Raji (cell line): Measurements from ENCODE around the gene ROBO1.

ENCODE experiments used
- POLR2A ChIP-seq: IDR thresholded peaks from 2 replicates; pipeline ENCODE4 v1.6.1; 2011; ENCODE audit warnings: low read depth, low read length, control low read depth; ENCODE audit not compliant: insufficient read depth

Gene ROBO1

GRCh38 chr3:78870484-78870883 lies 897.3 kb downstream of the ROBO1 start:
- TF ChIP-seq POLR2A, result no peak

DNA sequence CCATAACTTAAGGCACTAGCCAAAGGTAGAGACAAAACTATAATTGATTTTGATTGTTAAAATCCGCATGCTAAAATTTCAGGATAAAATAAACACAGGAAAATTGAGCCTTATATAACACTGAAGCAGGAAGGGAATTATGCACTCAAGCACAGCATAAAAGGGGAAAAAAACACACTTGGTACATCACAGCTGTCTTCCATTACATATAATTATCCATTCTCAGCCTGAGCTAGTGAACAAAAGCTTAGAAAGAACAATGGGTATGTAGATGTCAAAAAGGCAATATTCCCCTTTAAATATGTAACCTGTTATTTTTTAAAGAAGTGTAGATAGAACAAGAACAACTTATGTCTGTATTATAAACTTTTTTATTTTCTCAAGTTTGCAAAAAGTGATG lies 899.2 kb downstream of the ROBO1 start:
- TF ChIP-seq POLR2A, result no peak

GRCh38 chr3:78867409-78868372 lies 900.1 kb downstream of the ROBO1 start:
- no peak for TF ChIP-seq POLR2A

- TF ChIP-seq POLR2A, result no peak
These were observed 904.2 kb downstream of the ROBO1 start for GRCh38 chr3:78863306-78864203.

DNA sequence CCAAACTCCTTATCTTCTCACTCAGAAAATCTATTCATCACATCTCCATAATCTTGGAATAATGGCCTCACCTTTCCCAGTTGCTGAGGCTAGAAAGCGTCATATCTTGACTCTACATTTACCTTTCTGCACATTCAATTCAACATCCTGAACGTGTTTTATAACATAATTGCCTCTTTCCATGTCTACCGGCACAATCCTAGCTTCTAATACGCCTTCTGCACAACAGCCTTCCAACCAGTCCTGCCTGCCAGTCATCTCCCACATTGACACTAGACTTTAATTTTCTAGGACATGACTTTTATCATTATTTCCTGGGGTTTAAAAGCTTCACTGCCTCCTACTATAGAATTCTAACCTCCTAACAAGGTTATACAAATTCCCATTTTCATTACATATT lies 906.6 kb downstream of the ROBO1 start:
- no peak for TF ChIP-seq POLR2A

DNA sequence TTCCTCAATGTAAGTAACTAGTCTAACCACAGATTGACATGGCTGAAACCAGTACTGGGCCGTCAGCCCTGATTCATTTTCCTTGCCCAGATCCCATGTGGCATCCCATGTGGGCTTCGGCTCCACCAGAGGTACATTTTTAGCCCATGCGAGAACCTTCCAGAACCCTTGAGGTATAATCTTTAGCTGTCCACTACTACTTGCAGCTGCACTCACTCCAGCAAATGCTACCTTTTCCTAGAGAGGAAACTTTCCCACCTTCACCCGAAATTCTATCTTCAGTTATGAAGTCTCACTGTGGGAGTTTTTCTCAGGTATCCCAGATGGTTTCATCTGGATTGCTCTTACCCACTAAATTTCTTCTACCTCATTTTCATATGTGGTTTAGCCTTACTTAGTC lies 907.2 kb downstream of the ROBO1 start:
- TF ChIP-seq POLR2A, result no peak

- TF ChIP-seq POLR2A, result no peak
These were observed 908.9 kb downstream of the ROBO1 start for GRCh38 chr3:78858910-78859309.

GRCh38 chr3:78858174-78858573 lies 909.6 kb downstream of the ROBO1 start:
- no peak for TF ChIP-seq POLR2A

DNA sequence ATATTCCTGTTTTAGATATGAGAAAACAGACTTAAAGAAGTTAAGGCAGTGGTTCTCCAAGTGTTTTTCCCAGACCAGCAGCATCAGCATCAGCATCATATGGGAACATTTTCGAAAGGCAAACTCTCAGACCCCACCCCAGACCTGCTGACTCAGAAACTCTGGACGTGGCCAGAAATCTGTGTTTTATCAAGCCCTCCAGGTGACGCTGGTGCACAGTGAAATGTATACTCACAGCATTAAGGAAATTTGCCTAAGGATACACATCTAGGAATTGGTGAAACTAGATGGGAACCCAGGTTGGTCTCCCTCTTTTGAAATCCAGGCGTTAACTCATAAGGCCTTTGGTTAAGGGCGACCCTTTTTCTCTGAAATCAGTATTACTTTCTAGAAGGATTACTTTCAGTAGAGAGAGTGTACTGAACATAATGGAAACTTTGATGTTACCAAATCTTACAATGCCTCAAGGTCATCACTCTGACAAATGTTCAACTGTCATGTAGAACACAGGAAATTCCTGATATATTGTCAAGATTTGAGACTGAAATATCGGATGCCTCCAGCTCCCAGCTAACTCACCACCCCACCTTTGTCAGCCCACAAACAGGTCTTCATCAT lies 910.2 kb downstream of the ROBO1 start:
- TF ChIP-seq POLR2A, result no peak

GRCh38 chr3:78856164-78856563 lies 911.6 kb downstream of the ROBO1 start:
- TF ChIP-seq POLR2A, result no peak

DNA sequence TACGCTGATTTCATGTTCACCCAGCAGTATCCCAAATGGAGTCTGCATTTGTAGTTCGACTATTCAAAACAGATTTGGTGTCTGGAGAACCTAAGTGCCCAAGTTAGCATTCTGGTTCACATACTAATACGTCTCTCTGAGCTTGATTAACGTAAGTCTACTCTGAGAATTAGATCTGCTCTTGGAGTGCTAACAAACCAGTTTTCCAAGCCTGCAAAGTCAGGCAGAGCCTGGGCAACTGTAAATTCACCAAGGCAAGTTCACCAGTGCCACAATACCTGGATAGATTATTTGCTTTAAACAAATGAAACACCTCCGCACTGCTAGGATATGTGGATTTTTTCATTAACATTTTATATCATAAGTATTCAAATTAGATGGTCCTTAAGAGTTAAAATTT lies 912.6 kb downstream of the ROBO1 start:
- TF ChIP-seq POLR2A, result no peak

DNA sequence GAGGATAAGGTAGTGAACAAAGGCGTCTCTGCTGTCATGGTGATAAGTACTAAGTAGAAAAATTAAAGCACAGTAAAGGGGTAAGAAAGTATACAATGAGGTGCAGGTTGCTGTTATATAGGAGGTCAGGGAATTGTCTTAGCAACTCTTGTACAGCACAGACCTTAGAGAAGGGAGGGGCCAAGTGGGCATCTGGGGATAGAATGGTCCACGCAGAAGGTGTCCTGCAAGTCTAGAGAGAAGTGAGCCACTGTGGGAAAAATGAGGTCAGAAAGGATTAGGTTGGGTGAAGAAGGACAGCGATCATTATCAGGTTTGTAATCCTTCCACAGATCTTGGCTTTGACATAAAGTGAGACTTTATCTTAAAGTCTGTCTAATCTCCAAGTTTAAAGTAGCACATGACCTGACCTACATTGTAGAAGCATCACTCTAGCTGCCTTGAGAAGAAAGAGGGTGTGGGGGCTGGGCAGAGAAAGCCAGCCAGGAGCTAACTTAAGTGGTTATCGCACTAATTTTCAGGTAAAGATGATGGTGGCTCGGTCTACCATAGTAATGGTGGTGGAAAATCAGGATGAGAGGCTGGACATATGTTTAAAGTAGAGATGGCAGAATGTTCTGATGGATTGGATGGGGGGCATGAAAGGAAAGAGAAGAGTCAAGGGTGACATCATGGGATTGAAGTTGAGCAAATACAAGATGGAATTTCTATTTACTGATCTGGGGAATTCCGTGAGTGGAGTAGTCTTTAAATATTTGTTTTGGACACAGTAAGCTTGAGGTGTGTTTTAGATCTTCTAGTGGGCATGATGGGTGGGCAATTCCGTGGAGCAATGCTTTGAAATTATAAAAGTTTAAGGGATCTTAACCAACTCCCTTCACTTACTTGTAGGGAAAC lies 919.2 kb downstream of the ROBO1 start:
- no peak for TF ChIP-seq POLR2A

DNA sequence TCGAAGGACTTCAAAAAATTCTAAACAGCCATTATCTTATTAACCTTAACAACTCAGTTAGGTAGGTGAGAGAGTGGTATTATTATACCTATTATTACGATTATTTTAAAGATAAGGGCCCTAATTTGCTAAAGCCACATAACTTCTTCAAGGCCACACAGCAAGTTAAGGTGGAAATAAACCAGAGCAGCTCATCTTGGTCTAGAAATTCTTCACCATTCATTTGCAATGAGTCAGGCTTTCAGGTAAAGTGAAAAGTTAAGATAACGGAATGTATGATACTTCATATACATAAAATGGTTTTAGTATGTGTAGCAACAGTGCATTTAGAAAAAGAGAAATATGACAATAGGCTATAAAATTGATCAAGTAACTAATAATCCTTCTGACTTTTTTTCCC lies 920.2 kb downstream of the ROBO1 start:
- no peak for TF ChIP-seq POLR2A

GRCh38 chr3:78847203-78847602 lies 920.6 kb downstream of the ROBO1 start:
- TF ChIP-seq POLR2A, result no peak
